ENCODE results near the gene SLC7A8.

The SLC7A8 gene

DNA sequence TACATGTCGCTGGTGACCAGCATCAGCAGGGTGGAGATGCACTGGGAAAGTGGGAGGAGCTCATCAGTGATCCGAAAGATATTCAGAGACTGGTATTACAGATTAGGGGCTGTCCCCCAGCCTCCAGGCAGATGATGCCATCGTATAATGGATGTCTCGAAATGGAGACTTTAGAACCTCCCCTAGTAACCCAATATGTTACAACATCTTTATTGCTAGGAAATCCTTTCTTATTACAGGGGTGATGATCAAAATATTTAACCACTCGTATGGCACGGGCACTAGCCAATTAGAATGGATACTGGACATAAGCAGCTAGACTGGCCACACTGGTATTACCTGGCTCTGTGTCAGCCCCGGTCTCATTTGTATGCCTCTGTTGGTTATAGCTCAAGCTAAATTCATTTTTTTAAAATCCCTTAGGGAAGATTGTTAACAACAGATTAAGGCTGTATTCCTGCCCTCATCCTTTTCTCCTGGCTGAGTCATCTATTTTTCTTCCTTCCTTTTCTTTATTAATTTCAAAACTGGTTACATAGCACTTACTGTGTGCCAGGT lies 53.6 kb downstream of the SLC7A8 start:
- FAIRE-seq, result no peak

DNA sequence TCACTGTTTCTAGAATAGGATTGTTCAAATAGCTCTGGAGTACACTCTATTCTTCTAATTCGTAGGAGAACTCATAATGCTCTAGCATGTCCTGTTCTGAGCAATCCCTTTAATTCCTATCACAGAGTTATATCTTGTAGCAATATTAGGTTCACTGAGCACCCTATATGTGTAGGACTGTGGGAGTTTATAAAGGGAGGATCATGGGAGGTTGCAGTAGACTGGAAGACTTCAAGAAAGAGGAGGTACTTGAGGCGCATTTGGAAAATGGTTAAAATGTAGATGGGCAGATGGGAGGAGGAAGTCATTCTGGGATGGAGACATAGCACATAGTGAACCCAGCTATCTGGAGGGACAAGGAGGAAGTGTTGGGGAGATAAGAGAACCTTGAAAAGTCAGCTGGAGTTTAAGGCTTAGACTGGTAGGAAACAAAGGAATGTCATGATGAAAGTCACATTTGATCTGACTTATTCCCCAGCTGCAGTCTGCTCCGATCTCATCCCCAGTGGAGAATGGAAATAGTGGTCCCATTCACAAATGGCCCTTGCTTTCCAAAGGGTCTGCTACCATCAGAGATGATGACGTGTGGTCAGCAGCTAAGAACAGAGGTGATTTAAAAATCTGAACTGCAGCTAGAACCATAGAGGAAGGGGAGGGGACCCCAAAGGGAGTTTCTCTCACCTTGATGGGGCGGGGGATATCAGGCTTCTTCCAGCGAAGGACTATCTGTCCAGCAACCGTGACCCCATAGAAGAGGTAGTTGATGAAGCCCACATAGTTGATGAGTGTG lies 54.3 kb downstream of the SLC7A8 start:
- no peak for FAIRE-seq

DNA sequence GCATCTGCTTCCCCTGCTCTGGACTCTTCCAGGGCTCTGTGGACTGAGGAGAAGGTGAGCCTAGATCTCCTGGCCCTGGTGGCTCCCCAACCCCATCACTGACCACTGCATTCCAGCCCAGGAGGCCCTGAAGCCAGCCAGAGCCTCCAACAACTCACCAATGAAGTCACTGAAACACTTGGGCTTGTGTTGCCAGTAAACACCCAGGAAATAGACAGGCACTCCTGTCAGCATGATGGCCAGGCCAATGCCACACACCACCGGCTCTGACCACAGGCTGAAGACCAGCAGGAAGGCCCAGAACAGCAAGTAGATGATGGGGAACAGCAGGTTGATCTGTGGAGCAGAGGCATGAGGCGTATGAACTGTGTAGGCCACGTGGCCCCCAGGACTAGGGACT lies 55.6 kb downstream of the SLC7A8 start:
- FAIRE-seq, result no peak

- FAIRE-seq, result no peak
Observed at GRCh38 chr14:23126548-23127278, 56.7 kb downstream of the SLC7A8 start.

DNA sequence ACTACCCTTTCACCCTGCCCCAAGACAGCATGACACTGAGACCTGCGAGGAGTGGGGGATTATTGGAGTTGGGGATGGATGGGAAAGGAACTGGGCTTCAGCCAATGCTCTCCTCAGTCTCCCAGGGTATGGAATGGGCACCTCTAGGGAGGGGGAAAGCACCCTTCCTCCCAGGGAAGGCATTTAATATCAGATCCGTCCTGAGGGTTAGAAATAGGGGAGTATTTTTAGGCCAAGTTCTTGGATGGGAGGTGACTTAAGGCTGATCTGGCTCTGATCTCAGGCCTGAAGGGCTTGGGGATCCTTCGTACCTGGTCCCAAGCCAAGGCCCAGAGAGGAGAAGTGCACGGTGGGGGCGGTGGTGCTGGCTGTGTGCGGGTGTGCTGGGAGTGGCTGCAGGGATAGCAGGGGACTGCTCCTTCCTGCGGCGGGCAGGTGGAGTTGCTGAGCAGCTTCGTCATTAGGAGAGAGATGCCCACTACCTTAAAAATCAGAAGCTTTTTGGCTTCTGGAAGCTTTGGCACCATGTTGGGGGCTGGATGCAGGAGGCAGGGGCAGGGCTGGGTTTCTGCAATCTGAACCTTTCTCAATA lies 57.4 kb downstream of the SLC7A8 start:
- no peak for FAIRE-seq

DNA sequence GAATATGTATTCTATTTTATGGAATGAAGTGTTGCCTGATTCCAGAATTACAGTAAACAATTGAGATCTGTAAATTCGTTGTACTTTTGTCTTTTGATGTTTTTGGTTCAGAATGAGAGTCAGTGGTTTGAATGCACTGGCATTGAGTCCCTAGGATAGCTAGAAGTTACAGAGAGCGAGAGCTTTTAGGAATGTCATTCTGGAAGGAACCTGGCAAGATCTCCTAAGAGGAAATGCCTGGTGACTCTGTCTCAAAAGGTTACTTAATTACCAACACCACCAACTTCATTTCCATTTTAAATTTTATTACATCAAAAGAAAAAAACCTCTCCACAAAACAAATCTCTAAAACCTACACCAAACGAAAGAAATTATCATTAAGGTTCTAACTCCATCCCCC lies 58.4 kb downstream of the SLC7A8 start:
- FAIRE-seq, result no peak

- FAIRE-seq, result no peak
Observed at GRCh38 chr14:23124337-23124954, 59.0 kb downstream of the SLC7A8 start.

DNA sequence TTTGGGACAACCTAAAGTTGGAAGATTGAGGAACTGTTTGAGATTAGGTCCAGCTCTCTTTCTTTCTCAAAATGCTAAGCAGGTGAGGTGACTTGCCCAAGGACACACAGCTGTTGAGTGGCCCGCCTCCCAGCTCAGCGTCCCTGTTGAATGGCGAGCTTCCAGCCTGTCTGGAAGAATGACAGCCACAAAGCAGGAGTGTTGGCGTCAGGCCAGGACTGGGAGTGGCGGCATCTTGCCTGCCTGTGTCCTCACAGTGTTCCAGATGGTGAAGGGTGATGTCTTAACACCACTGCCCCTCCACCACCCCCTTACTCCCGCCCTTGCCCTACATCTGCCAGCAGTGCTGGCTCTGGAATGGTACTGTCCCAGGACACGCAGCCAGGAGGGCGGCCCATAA lies 60.0 kb downstream of the SLC7A8 start:
- no peak for FAIRE-seq

DNA sequence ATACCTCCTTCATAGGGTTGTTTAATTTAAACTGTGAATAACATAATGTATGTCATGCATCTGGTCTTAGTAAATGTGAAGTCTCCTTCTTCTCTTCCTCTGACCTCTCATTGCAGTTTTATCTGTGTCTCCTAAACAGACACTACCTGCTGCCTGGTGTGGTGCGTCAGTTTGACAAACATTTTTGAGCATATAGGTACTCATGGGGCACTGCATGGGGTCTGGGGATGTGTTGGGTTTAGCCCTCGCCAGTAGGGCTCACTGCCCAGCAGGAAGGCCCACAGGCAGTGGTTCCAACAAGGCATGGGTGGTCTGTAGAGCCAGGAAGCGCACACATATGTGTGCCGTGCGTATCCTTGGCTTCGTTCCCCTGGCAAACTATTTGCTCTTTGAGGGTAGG lies 61.4 kb downstream of the SLC7A8 start:
- no peak for FAIRE-seq

GRCh38 chr14:23121361-23121771 lies 62.1 kb downstream of the SLC7A8 start:
- no peak for FAIRE-seq

GRCh38 chr14:23120541-23121251 lies 62.8 kb downstream of the SLC7A8 start:
- no peak for FAIRE-seq

DNA sequence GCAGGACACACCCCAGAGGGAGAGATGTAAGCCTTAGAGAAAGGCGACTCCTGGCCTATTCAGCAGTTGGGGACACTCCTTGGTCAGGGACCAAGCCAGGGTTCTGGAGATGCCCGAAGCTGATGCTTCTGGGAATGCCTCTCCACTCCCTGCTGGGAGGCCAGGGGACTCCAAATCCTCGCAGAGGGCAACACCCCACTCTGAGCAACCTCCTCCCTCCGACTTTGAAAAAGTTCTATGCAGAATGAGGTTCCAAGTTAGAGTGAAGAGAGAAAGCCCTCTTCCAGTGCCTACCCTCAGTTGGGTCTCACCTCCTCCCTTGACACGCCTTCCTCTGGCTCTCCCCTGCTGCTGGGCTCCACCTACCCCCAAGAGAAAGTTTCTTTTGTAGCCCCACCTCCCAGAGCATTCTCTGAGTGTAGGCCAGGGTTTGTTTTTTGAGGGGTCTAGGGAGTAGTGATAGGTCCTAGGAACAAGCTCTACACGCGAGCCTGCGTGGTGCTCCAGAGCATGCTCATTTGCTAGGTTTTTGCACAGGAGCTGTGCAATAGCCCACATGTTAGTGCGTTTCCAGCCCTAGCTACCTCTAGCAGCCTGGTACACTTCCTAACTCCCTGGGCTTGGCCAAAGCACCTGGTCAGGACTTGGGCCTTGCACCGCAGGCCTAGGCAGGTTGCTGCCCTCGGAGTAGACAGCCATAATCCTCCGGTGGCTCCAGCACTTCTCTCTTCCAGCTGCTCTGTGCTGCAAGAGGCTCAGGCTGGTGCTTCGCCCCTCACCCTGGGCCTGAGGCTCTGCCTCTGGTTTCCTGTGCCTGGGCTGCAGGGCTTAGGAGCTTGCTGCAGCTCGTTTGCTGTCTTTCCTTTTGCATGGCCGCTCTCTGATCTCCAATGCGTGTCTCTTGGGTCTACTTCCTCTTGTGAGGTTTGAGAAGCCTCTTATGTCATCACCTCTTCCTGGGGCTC lies 63.8 kb downstream of the SLC7A8 start:
- FAIRE-seq, result no peak

GRCh38 chr14:23118506-23119362 lies 64.7 kb downstream of the SLC7A8 start, which contains the start of gene CEBPE:
Gene CEBPE (minus strand): TSS chr14:23119255. CDS start chr14:23119091, 164 bp downstream.
- no peak for FAIRE-seq

GRCh38 chr14:23117371-23118020 lies 66.0 kb downstream of the SLC7A8 start:
- FAIRE-seq, result no peak

GRCh38 chr14:23115918-23116317 lies 67.5 kb downstream of the SLC7A8 start:
- FAIRE-seq, result no peak

GRCh38 chr14:23115039-23115731 lies 68.3 kb downstream of the SLC7A8 start:
- no peak for FAIRE-seq

GRCh38 chr14:23114669-23115038 lies 68.8 kb downstream of the SLC7A8 start:
- no peak for FAIRE-seq

GRCh38 chr14:23114120-23114458 lies 69.4 kb downstream of the SLC7A8 start:
- FAIRE-seq, result no peak

- no peak for FAIRE-seq
Observed at GRCh38 chr14:23113431-23114119, 69.9 kb downstream of the SLC7A8 start.

Data from islet of Langerhans (tissue), 1 donor.